Measurements from ENCODE around the gene ZNF888.

GRCh38 chr19:52936954-52937325 lies 13.7 kb upstream of the ZNF888 start:
- TF ChIP-seq CTCF (IDR thresholded peaks at IDR 0.05) (no peak), POLR2A (IDR thresholded peaks at IDR 0.05) (no peak)

Data from heart left ventricle (tissue), 13 donors.